Activated naive CD4-positive, alpha-beta T cell treated with anti-CD3 and anti-CD28 coated beads for 36 hours (primary cell): ENCODE measurements around the gene DMPK. TPM values are rescaled to one million over a fixed set of nuclear protein-coding genes. Genes with fewer than 3 reads are reported as not detected.

Experiments
- CTCF ChIA-PET: fragments of 350-600 bp; sonication (Branson Sonifier 250); formaldehyde crosslinking; loops from one replicate; lab custom pipeline; 2021; ENCODE audit warnings: antibody characterized with exemption; lab: Charles Lee
- DNase-seq: peaks from one replicate; pipeline ENCODE4 v3.0.0-alpha.2; 2020
- H3K27ac Mint-ChIP-seq: one replicate; pipeline ENCODE4 v1.8.0; 2021; ENCODE audit warnings: mild to moderate bottlenecking, mixed read lengths
- H3K27me3 Mint-ChIP-seq: one replicate; pipeline ENCODE4 v1.8.0; 2021; ENCODE audit warnings: low read depth, mixed read lengths
- H3K36me3 Mint-ChIP-seq: one replicate; pipeline ENCODE4 v1.8.0; 2021; ENCODE audit warnings: low read depth, mixed read lengths
- H3K4me1 Mint-ChIP-seq: one replicate; pipeline ENCODE4 v1.8.0; 2021; ENCODE audit warnings: low read depth, mixed read lengths
- H3K4me3 Mint-ChIP-seq: one replicate; pipeline ENCODE4 v1.8.0; 2021; ENCODE audit warnings: mild to moderate bottlenecking, moderate library complexity, mixed read lengths
- H3K9me3 Mint-ChIP-seq: one replicate; pipeline ENCODE4 v1.8.0; 2021; ENCODE audit warnings: mixed read lengths
- intact Hi-C: fragments of 100-400 bp; cut with micrococcal nuclease; formaldehyde crosslinking; loops from one replicate; pipeline ENCODE4 v1.15.1; 2023
- total RNA-seq, 2 experiments: library from RNA; stranded (reverse); gene quantifications; one replicate each; pipeline ENCODE4 v1.2.3, GENCODE V29; 2021

Gene DMPK
- total RNA-seq, 2 experiments from 2014 or later: 6.1 TPM

GRCh38 chr19:45821570-45821969 lies 39.3 kb upstream of the DMPK start:
- intact Hi-C loops: no loop called here
- no peak overlapping the region for H3K4me3 Mint-ChIP-seq
- H3K27me3 Mint-ChIP-seq: no peaks in the 10 kb centered on the region
- CTCF ChIA-PET: no interaction called here
- DNase-seq: no peak
- H3K36me3 Mint-ChIP-seq: peaks cover 18% of the 10 kb centered on the region
- H3K27ac Mint-ChIP-seq: no peak overlapping the region
- peaks cover 9% of the 10 kb centered on the region for H3K4me1 Mint-ChIP-seq
- H3K9me3 Mint-ChIP-seq: no peaks in the 10 kb centered on the region

GRCh38 chr19:45821103-45821521 lies 38.8 kb upstream of the DMPK start:
- CTCF ChIA-PET: interaction anchor here (0.6 kb wide), 1 partner anchor 12 kb away, joined by 3 read pairs; no protein-coding TSS in a partner anchor
- intact Hi-C loops: no loop called here
- H3K27ac Mint-ChIP-seq: no peak overlapping the region
- no peaks in the 10 kb centered on the region for H3K27me3 Mint-ChIP-seq
- no peak overlapping the region for H3K4me3 Mint-ChIP-seq
- H3K9me3 Mint-ChIP-seq: no peaks in the 10 kb centered on the region
- H3K36me3 Mint-ChIP-seq: peaks cover 16% of the 10 kb centered on the region
- peaks cover 9% of the 10 kb centered on the region for H3K4me1 Mint-ChIP-seq
- DNase-seq: no peak

DNA sequence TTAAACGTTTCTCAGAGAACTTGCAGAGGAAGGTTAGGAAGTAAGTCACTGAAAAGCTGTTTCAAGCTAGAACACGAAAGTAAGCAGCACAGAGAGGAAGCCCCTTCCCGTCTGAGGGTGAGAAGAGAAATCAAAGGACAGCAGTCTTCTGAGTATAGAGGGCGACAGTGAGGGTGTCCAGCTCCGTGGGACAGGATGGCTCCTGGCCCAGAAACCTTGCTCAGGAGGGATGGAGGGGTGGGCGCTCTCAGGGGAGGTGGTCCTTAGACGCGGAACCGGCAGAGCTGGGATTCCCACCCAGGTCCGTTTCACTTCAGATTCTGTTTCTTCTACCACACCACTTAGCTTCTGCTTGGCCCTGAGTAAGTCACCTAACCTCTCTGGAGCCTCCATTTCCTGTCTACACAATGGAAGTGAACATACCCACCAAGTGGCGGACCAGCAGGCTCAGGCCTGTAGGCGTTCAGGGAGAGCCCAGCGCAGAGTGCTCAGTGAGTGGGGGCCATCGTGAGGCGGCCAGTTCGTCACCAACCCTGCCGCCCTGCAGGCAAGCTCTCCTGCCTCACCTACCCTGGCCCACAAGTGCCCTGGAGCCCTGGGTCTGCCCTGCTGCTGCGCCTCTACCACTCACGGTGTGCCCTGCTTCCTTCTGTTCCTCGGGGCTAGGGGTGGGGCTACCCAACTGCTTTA lies 38.3 kb upstream of the DMPK start:
- CTCF ChIA-PET: interaction anchor here (0.6 to 1.5 kb wide), 3 partner anchors 12 to 44 kb away, joined by 3 read pairs; partner anchors contain the start of gene FOXA3
- Mint-ChIP-seq H3K4me3 (no peak overlapping the region), H3K36me3 (peaks cover 13% of the 10 kb centered on the region), H3K27me3 (peaks cover 2% of the 10 kb centered on the region), H3K27ac (peak overlapping the region; percentile 19), H3K9me3 (no peaks in the 10 kb centered on the region), H3K4me1 (peaks cover 9% of the 10 kb centered on the region)
- intact Hi-C loops: no loop called here
- no peak for DNase-seq

GRCh38 chr19:45819769-45820168 lies 37.5 kb upstream of the DMPK start:
- peaks cover 13% of the 10 kb centered on the region for H3K36me3 Mint-ChIP-seq
- peaks cover 4% of the 10 kb centered on the region for H3K27me3 Mint-ChIP-seq
- no peak for DNase-seq
- no peaks in the 10 kb centered on the region for H3K9me3 Mint-ChIP-seq
- CTCF ChIA-PET: interaction anchor here (0.7 to 1.5 kb wide), 2 partner anchors 20 to 44 kb away, joined by 3 read pairs; partner anchors contain the start of gene FOXA3
- H3K27ac Mint-ChIP-seq: no peak overlapping the region
- H3K4me3 Mint-ChIP-seq: no peak overlapping the region
- intact Hi-C loops: loop anchor here (10.0 kb wide), 1 partner anchor 445 kb away; no protein-coding TSS in a partner anchor
- peaks cover 12% of the 10 kb centered on the region for H3K4me1 Mint-ChIP-seq

DNA sequence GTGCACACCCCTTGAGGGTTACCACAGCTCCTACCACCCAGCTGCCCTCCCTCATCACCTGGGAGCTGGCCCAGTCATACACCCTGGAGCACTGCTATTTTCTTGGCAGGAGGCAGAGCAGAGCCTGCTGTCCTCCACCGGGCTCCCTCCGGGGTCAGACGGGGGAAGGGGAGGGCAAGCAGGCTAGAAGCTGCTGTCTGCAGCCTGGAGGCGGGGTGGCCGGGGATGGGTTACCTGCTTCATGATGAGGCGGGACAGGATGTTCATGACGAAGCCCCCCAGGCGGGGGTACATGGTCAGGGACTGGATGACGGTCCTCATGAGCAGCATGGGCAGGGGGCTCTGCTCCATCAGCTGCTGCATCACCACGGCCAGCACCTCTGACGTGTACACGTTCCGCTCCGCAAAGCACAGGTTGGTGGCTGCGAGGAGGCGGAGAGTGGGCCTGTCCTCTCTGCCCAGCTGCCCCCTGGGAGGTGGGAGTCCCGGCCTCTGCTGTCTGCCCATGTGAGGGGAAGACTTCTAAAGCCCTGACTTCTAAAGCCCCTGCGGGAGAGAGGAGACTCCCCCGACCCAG lies 35.5 kb upstream of the DMPK start:
- Mint-ChIP-seq H3K27me3 (peaks cover 19% of the 10 kb centered on the region), H3K36me3 (peaks cover 6% of the 10 kb centered on the region), H3K9me3 (no peaks in the 10 kb centered on the region), H3K27ac (no peak overlapping the region), H3K4me3 (no peak overlapping the region), H3K4me1 (peaks cover 10% of the 10 kb centered on the region)
- CTCF ChIA-PET: interaction anchor here (0.6 to 2.0 kb wide), 14 partner anchors 11 to 184 kb away, joined by 3 to 17 read pairs (median 3); partner anchors contain the start of gene DMPK
- no peak for DNase-seq
- intact Hi-C loops: loop anchor here (1.0 to 10.0 kb wide), 5 partner anchors 45 to 447 kb away; partner anchors contain the start of genes SIX5 and SYMPK

- CTCF ChIA-PET: interaction anchor here (0.5 to 2.0 kb wide), 36 partner anchors 10 to 667 kb away, joined by 3 to 17 read pairs (median 3); partner anchors contain the start of genes DMPK, DMWD, IRF2BP1 and SIX5
- peak; percentile 99 for DNase-seq
- Mint-ChIP-seq H3K27me3 (peaks cover 19% of the 10 kb centered on the region), H3K36me3 (peaks cover 6% of the 10 kb centered on the region), H3K4me3 (no peak overlapping the region), H3K9me3 (no peaks in the 10 kb centered on the region), H3K4me1 (peaks cover 10% of the 10 kb centered on the region), H3K27ac (no peak overlapping the region)
- intact Hi-C loops: loop anchor here (1.0 to 10.0 kb wide), 5 partner anchors 46 to 448 kb away; partner anchors contain the start of genes SIX5 and SYMPK
These were observed 34.9 kb upstream of the DMPK start for GRCh38 chr19:45817010-45817724.

GRCh38 chr19:45816236-45817009 lies 34.1 kb upstream of the DMPK start:
- no peak for DNase-seq
- Mint-ChIP-seq H3K27me3 (peaks cover 19% of the 10 kb centered on the region), H3K9me3 (no peaks in the 10 kb centered on the region), H3K36me3 (peaks cover 6% of the 10 kb centered on the region), H3K4me1 (peaks cover 10% of the 10 kb centered on the region), H3K27ac (no peak overlapping the region), H3K4me3 (no peak overlapping the region)
- CTCF ChIA-PET: interaction anchor here (0.5 to 2.0 kb wide), 31 partner anchors 9 to 667 kb away, joined by 3 to 17 read pairs (median 4); partner anchors contain the start of genes DMPK, DMWD, IRF2BP1 and SIX5
- intact Hi-C loops: loop anchor here (1.0 to 10.0 kb wide), 5 partner anchors 47 to 448 kb away; partner anchors contain the start of genes SIX5 and SYMPK

GRCh38 chr19:45815481-45816216 lies 33.4 kb upstream of the DMPK start:
- intact Hi-C loops: loop anchor here (2.0 to 10.0 kb wide), 2 partner anchors 201 to 449 kb away; no protein-coding TSS in a partner anchor
- CTCF ChIA-PET: interaction anchor here (1.2 to 1.6 kb wide), 5 partner anchors 16 to 84 kb away, joined by 4 to 12 read pairs (median 5); partner anchors contain the start of genes IRF2BP1 and SIX5
- Mint-ChIP-seq H3K4me3 (no peak overlapping the region), H3K9me3 (no peaks in the 10 kb centered on the region), H3K4me1 (peaks cover 7% of the 10 kb centered on the region), H3K27me3 (peaks cover 19% of the 10 kb centered on the region), H3K27ac (no peak overlapping the region), H3K36me3 (peaks cover 3% of the 10 kb centered on the region)
- no peak for DNase-seq

DNA sequence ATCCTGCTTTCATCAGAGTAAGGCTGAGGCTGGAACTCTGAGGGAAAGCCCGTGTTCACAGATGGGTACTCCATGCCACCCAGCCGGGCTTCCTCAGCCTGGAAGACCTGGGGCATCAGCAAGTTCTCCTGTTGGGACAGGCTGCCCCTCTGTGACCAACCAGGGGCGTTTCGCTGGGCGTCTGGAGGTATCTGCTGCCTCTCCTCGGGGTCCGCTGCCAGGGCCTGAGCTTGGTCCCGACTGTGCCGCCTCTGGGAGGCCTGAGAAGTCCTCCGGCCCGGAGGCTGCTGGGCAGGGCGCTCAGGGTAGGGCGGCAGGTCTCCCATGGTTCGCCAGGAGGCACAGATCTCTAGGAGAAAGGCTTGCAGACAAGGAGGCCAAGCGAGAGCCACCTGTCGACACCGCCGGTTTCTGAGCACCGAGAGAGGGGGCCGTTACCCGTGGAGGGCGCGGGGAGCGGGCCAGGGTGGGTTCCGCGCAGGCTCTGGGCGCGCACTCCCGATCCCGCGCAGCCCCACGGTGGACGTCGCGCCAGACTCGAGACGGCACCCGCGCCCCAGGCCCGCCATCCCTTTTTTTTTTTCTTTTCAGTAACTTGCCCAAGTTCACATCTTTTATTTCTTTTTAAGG lies 32.7 kb upstream of the DMPK start, which contains the start of gene RSPH6A:
RSPH6A (minus strand) TSS at position 458 of the 630 bp plus-strand sequence; CDS start at position 326, 132 bp downstream.
- no peaks in the 10 kb centered on the region for H3K9me3 Mint-ChIP-seq
- no peak within 1 kb of the TSS for H3K4me3 Mint-ChIP-seq
- intact Hi-C loops: loop anchor here (10.0 kb wide), 1 partner anchor 450 kb away; no protein-coding TSS in a partner anchor
- H3K27ac Mint-ChIP-seq: no peak within 1 kb of the TSS
- CTCF ChIA-PET: interaction anchor here (0.6 to 1.8 kb wide), 4 partner anchors 11 to 67 kb away, joined by 3 to 10 read pairs (median 6); partner anchors contain the start of gene SIX5
- no peak for DNase-seq
- peaks cover 1% of the 10 kb centered on the region for H3K36me3 Mint-ChIP-seq
- H3K4me1 Mint-ChIP-seq: peaks cover 11% of the 10 kb centered on the region
- H3K27me3 Mint-ChIP-seq: peaks cover 21% of the 10 kb centered on the region

GRCh38 chr19:45814166-45814780 lies 32.0 kb upstream of the DMPK start:
- Mint-ChIP-seq H3K4me1 (peaks cover 17% of the 10 kb centered on the region), H3K27me3 (peaks cover 21% of the 10 kb centered on the region), H3K9me3 (no peaks in the 10 kb centered on the region), H3K27ac (no peak overlapping the region), H3K4me3 (no peak overlapping the region), H3K36me3 (peaks cover 1% of the 10 kb centered on the region)
- intact Hi-C loops: loop anchor here (10.0 kb wide), 1 partner anchor 451 kb away; no protein-coding TSS in a partner anchor
- DNase-seq: no peak
- CTCF ChIA-PET: interaction anchor here (0.6 to 1.8 kb wide), 6 partner anchors 8 to 572 kb away, joined by 3 to 10 read pairs (median 4); partner anchors contain the start of gene SIX5
